Measurements from ENCODE around the gene ABHD16A. TPM values are rescaled to one million over a fixed set of nuclear protein-coding genes. Genes with fewer than 3 reads are reported as not detected.

ABHD16A gene
- total and polyA plus RNA-seq, 2 of the 13 experiments (the other 11 are each of a cell fraction or from before 2014, with no cell fraction given), result 43.5 to 45.4 TPM

- peak; percentile 83 for TF ChIP-seq ZNF639 (CRISPR knock-in tag; conservative IDR thresholded peaks at IDR 0.05)
- TF ChIP-seq GABPA (IDR thresholded peaks at IDR 0.05; ENCODE audit: low read depth, low read length), result no peak
- no peak for TF ChIP-seq GABPA (CRISPR knock-in tag; IDR thresholded peaks at IDR 0.05; ENCODE audit: low read depth)
- peak; percentile 91 for TF ChIP-seq CREB3 (CRISPR knock-in tag; IDR thresholded peaks at IDR 0.05)
- peak; percentile 94 for TF ChIP-seq MYPOP (CRISPR knock-in tag; IDR thresholded peaks at IDR 0.05)
- peak; percentile 85; the same call in 1 of the 2 replicates for TF ChIP-seq ZNF816 (CRISPR knock-in tag; IDR thresholded peaks at IDR 0.05; ENCODE audit: borderline replicate concordance)
- no peak for TF ChIP-seq ZMYM3 (CRISPR knock-in tag; IDR thresholded peaks at IDR 0.05)
- no peak for TF ChIP-seq CC2D1A (CRISPR knock-in tag; IDR thresholded peaks at IDR 0.05)
- TF ChIP-seq PLRG1 (conservative IDR thresholded peaks at IDR 0.05), result no peak
- TF ChIP-seq ZMAT3 (CRISPR knock-in tag; conservative IDR thresholded peaks at IDR 0.05), result peak; percentile 82; the same call in 1 of the 2 replicates
- TF ChIP-seq HNF4A (CRISPR knock-in tag; IDR thresholded peaks at IDR 0.05), result no peak
- no peak for TF ChIP-seq ZNF251 (CRISPR knock-in tag; IDR thresholded peaks at IDR 0.05)
- peak; percentile 11; the same call in 1 of the 2 replicates for TF ChIP-seq FOXO1 (CRISPR knock-in tag; IDR thresholded peaks at IDR 0.05)
Observed at GRCh38 chr6:31660381-31661261, 42.5 kb downstream of the ABHD16A start, which contains the start of gene C6orf47 (continued).
